K562 (cell line): ENCODE results near the gene MSL3. TPM values are rescaled to one million over a fixed set of nuclear protein-coding genes. Genes with fewer than 3 reads are reported as not detected.
A peak's percentile ranks its signal among the peaks of the same experiment; 100 is the strongest.

Experiments used
- ATAC-seq: fragments of 200-7000 bp; cut with Tn5 transposase; 3 replicates; pipeline ENCODE4 v1.9.1; 2020; ENCODE audit warnings: moderate library complexity
- BruUV-seq: library from RNA; stranded (reverse); fragments of 400-500 nt; replicated peaks from 2 replicates; lab custom pipeline; 2021; lab: Mats Ljungman, UMichigan
- CTCF ChIA-PET: fragments of 300-600 bp; formaldehyde crosslinking; extraction: SDS; loops from one replicate; lab custom pipeline; 2021; ENCODE audit warnings: low intra/inter-chr PET ratio; lab: Yijun Ruan, JAX
- POLR2A ChIA-PET: fragments of 300-600, 350-650 bp; sonication (Branson Sonifier 250); formaldehyde crosslinking; extraction: SDS; loops from one replicate; lab custom pipeline; 2021; ENCODE audit warnings: antibody characterized with exemption, inconsistent platforms; lab: Yijun Ruan, JAX
- DNase-seq, 4 experiments: peaks; one replicate each; pipeline versions ENCODE4 v3.0.0 to v3.0.0-alpha.2; 2011 to 2018; ENCODE audit warnings: low spot score in 3 of 4, mixed read lengths in 3 of 4; ENCODE audit errors: extremely low read depth in 1 of 4
- FAIRE-seq: peaks from 2 replicates; lab custom pipeline; 2011; peaks lifted over from hg19 to GRCh38; lab: Jason Lieb, UNC
- H2AFZ ChIP-seq: 2 replicates; pipeline ENCODE4 v1.6.0; 2011; ENCODE audit warnings: low read depth, low read length, control low read depth, inconsistent platforms
- H3K27ac ChIP-seq: fragments of 200-600 bp; 3 replicates; pipeline ENCODE4 v1.8.0; 2011; ENCODE audit warnings: low read depth, mild to moderate bottlenecking, control low read depth, inconsistent platforms, low read length, moderate library complexity, mixed read lengths; ENCODE audit errors: extremely low read depth
- H3K27me3 ChIP-seq, 2 experiments: fragments of 300-600 bp in 1 of 2; 2 replicates in 1 of 2; 3 replicates in 1 of 2; pipeline versions ENCODE4 v1.6.0 to v1.8.0; 2011; ENCODE audit warnings: inconsistent platforms in 2 of 2, low read length in 2 of 2, mild to moderate bottlenecking in 1 of 2, mixed read lengths in 1 of 2, moderate library complexity in 1 of 2; ENCODE audit not compliant: control insufficient read depth in 2 of 2, insufficient read depth in 2 of 2
- H3K36me3 ChIP-seq: fragments of 300-600 bp; 3 replicates; pipeline ENCODE4 v1.8.0; 2011; ENCODE audit warnings: mild to moderate bottlenecking, low read length, inconsistent platforms; ENCODE audit not compliant: control insufficient read depth, insufficient read depth
- H3K4me1 ChIP-seq, 2 experiments: fragments of 200-600 bp in 1 of 2; replicated peaks in 1 of 2; 2 replicates in 1 of 2; 3 replicates in 1 of 2; pipeline versions ENCODE4 v1.5.1 to v1.8.0; 2011; ENCODE audit warnings: inconsistent platforms in 2 of 2, low read length in 2 of 2, mild to moderate bottlenecking in 1 of 2, mixed read lengths in 1 of 2, moderate library complexity in 1 of 2; ENCODE audit not compliant: control insufficient read depth in 2 of 2, insufficient read depth in 2 of 2
- H3K4me2 ChIP-seq: 2 replicates; pipeline ENCODE4 v1.6.1; 2011; ENCODE audit warnings: low read length, control low read depth, inconsistent platforms, mixed read lengths; ENCODE audit not compliant: insufficient read depth
- H3K4me3 ChIP-seq: fragments of 200-600 bp; sonication (generic), shearing (Covaris generic); 2 replicates; pipeline ENCODE4 v1.5.1; 2016; ENCODE audit warnings: control low read depth, inconsistent platforms
- H3K79me2 ChIP-seq: fragments of 200-600 bp; 3 replicates; pipeline ENCODE4 v1.8.0; 2011; ENCODE audit warnings: low read length, inconsistent platforms; ENCODE audit not compliant: control insufficient read depth, insufficient read depth
- H3K9ac ChIP-seq, 2 experiments: 2 replicates each; pipeline versions ENCODE4 v1.6.0 to v1.6.1; 2011; ENCODE audit warnings: low read depth in 2 of 2, low read length in 2 of 2, control low read depth in 1 of 2, inconsistent platforms in 1 of 2, mild to moderate bottlenecking in 1 of 2, mixed read lengths in 1 of 2; ENCODE audit not compliant: insufficient read depth in 1 of 2
- H3K9me1 ChIP-seq: one replicate; pipeline ENCODE4 v1.6.0; 2011; ENCODE audit warnings: inconsistent platforms, mild to moderate bottlenecking, low read length, moderate library complexity; ENCODE audit not compliant: control insufficient read depth, insufficient read depth
- H3K9me3 ChIP-seq: replicated peaks from 2 replicates; pipeline ENCODE4 v1.5.1; 2011; ENCODE audit warnings: low read depth, low read length, inconsistent platforms; ENCODE audit not compliant: control insufficient read depth, insufficient read depth
- H4K20me1 ChIP-seq: replicated peaks from 2 replicates; pipeline ENCODE4 v1.6.1; 2011; ENCODE audit warnings: low read length, inconsistent platforms, mixed read lengths; ENCODE audit not compliant: control insufficient read depth, insufficient read depth
- ELF4 ChIP-seq: fragments of 450-650 bp; formaldehyde crosslinking; IDR thresholded peaks from 2 replicates; pipeline ENCODE4 v1.4.0; 2022; ENCODE audit warnings: missing genetic modification characterization
- ETV6 ChIP-seq, 3 experiments: fragments of 150-350 bp in 1 of 3; sonication (generic) in 1 of 3; formaldehyde crosslinking in 1 of 3; IDR thresholded peaks; 2 replicates each; pipeline versions ENCODE4 v1.6.1 to v1.8.0; 2014 to 2022; ENCODE audit warnings: borderline replicate concordance in 2 of 3, low read depth in 2 of 3, antibody characterized with exemption in 1 of 3, low read length in 1 of 3, mild to moderate bottlenecking in 1 of 3, missing genetic modification reagents in 1 of 3
- FOXP4 ChIP-seq: sonication (generic); formaldehyde crosslinking; IDR thresholded peaks from 2 replicates; pipeline ENCODE4 v1.8.0; 2022; ENCODE audit warnings: mild to moderate bottlenecking, missing genetic modification reagents, borderline replicate concordance
- LARP7 ChIP-seq: fragments of 450-650 bp; IDR thresholded peaks from 2 replicates; pipeline ENCODE4 v1.6.1; 2016
- MLX ChIP-seq, 2 experiments: fragments of 450-650 bp in 1 of 2; sonication (generic) in 1 of 2; formaldehyde crosslinking; conservative IDR thresholded peaks; 2 replicates each; pipeline versions ENCODE4 v1.4.0 to v1.8.1; 2020 to 2022; ENCODE audit warnings: mild to moderate bottlenecking in 1 of 2, missing genetic modification reagents in 1 of 2
- ZNF197 ChIP-seq: fragments of 200-800 bp; sonication (Bioruptor generic); IDR thresholded peaks from 2 replicates; pipeline ENCODE4 v1.6.1; 2016; ENCODE audit warnings: low read depth, missing genetic modification characterization, missing compliant biosample characterization
- ZNF24 ChIP-seq: fragments of 450-650 bp; IDR thresholded peaks from 2 replicates; pipeline ENCODE4 v1.6.1; 2016
- WGBS: fragments of 100-300 bp; shearing (Covaris generic); methylation state at CpG from one replicate; pipeline ENCODE4 v1.1.6; 2016; ENCODE audit warnings: low coverage, mixed read lengths; ENCODE audit not compliant: insufficient coverage; ENCODE audit errors: missing lambda C conversion rate; 5-methylcytosine and 5-hydroxymethylcytosine counted together
- in situ Hi-C: fragments of 300-500 bp; cut with MboI; formaldehyde crosslinking; loops from 4 replicates; pipeline ENCODE4 v1.15.0; 2018; ENCODE audit warnings: inconsistent platforms, mixed read lengths
- intact Hi-C: fragments of 100-400 bp; cut with micrococcal nuclease; formaldehyde crosslinking; loops from 2 replicates; pipeline ENCODE4 v1.14.2; 2022
- polyA plus RNA-seq, 8 experiments: library from polyadenylated mRNA; depleted of rRNA in 4 of 8; stranded (reverse) in 5 of 8; unstranded in 3 of 8; fragments of >200 nt; fragmentation: Nextera tagmentation in 2 of 8; fragmentation: Illumina TruSeq in 1 of 8; extraction: Ambion mirVana in 2 of 8; extraction: Trizol in 1 of 8; gene quantifications; 2 replicates each; pipeline versions ENCODE4 v1.2.1 to v1.2.3, GENCODE V29; 2011 to 2014; ENCODE audit warnings: inconsistent platforms in 1 of 8, missing spikeins in 1 of 8
- total RNA-seq, 7 experiments: library from RNA; depleted of rRNA in 6 of 7; stranded (reverse); fragments of >200 nt in 6 of 7; fragmentation: Illumina TruSeq in 2 of 7; extraction: Trizol in 2 of 7; gene quantifications; 2 replicates each; pipeline versions ENCODE4 v1.2.1 to v1.2.3, GENCODE V29; 2011 to 2021; ENCODE audit warnings: low replicate concordance in 1 of 7

MSL3 gene
- total and polyA plus RNA-seq, 9 of the 15 experiments (the other 6 are each of a cell fraction or from before 2014, with no cell fraction given) = 21.3 to 39.9 (median 27.1) TPM

GRCh38 chrX:11755724-11756123 is 2.3 kb upstream of the MSL3 start:
- BruUV-seq = no TSS peak
- Histone ChIP-seq H3K27me3 (no peaks in the 10 kb centered on the region; a peak in 1 of 5 replicates), H3K9ac (no peak overlapping the region), H3K4me2 (no peak overlapping the region), H3K27ac (no peak overlapping the region), H3K36me3 (peaks cover 2% of the 10 kb centered on the region; the same call in 2 of the 3 replicates), H3K9me3 (no peaks in the 10 kb centered on the region), H3K4me1 (peaks cover 2 to 6% of the 10 kb centered on the region in 2 experiments; a peak in 4 of 5 replicates), H3K79me2 (peaks cover 19% of the 10 kb centered on the region), H4K20me1 (no peaks in the 10 kb centered on the region), H3K4me3 (no peak overlapping the region), H2AFZ (0 out of 2 replicates have a peak overlapping the region, but pooled peaks have one; percentile 24), H3K9me1 (no peaks in the 10 kb centered on the region)
- no peak for ATAC-seq
- ChIA-PET POLR2A (no interaction called here), CTCF (no interaction called here)
- 45% methylated on average over 2 of the region's 2 CpGs for WGBS
- DNase-seq = no peak
- FAIRE-seq = no peak
- intact Hi-C loops = loop anchor here (5.0 kb wide), 1 partner anchor 223 kb away; no protein-coding TSS in a partner anchor
- in situ Hi-C loops = loop anchor here (25.0 kb wide), 2 partner anchors 368 to 1568 kb away; no protein-coding TSS in a partner anchor
- TF ChIP-seq ZNF24 (peak; percentile 58; the same call in 1 of the 2 replicates), LARP7 (no peak), MLX (CRISPR knock-in tag; conservative IDR thresholded peaks at IDR 0.05) (no peak), FOXP4 (CRISPR knock-in tag) (no peak), ETV6 (IDR thresholded peaks at IDR 0.05; ENCODE audit: borderline replicate concordance in 1 of 2, low read depth in 2 of 2, low read length in 1 of 2) (no peak), ETV6 (CRISPR knock-in tag; IDR thresholded peaks at IDR 0.05; ENCODE audit: borderline replicate concordance) (no peak), ZNF197 (CRISPR knock-in tag) (no peak), ELF4 (no peak)
